ENCODE results near the gene CASD1.

Gene CASD1

DNA sequence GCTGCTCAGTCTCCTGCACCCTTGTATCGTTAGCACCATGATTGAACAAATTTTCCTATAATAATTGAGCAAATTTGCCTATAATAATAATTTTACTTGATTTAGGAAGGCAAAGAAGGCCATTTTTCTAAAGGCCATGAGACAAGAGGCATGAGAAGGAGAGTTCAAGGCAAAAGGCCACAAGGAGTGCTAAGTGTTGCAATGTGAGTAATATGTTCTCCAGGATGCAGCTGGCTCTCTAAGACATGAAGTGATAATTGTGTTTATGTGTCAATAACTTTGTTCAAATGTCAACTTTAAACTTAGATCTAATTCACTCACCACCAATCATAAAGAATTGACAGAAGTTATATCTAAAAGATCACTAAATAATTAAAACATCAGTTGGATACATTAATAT is 92.6 kb downstream of the CASD1 start:
- Histone ChIP-seq H3K27me3 (ENCODE audit: control insufficient read depth, insufficient read depth, low read length, poor library complexity, severe bottlenecking) (no peaks in the 10 kb centered on the region), H3K4me1 (ENCODE audit: control insufficient read depth, insufficient read depth, low read length) (no peaks in the 10 kb centered on the region), H3K4me3 (ENCODE audit: insufficient read depth, low read depth, low read length) (no peak overlapping the region), H3K27ac (ENCODE audit: insufficient read depth, low read depth, low read length, poor library complexity, severe bottlenecking) (no peak overlapping the region), H3K36me3 (ENCODE audit: control insufficient read depth, insufficient read depth, low read length) (peaks cover 3% of the 10 kb centered on the region), H3K9me3 (ENCODE audit: control insufficient read depth, low read length) (no peaks in the 10 kb centered on the region)
- WGBS, 2 experiments, result 80% methylated on average over 1 of the region's 1 CpG; no CpG with 5 or more reads in 1 of the 2 experiments

DNA sequence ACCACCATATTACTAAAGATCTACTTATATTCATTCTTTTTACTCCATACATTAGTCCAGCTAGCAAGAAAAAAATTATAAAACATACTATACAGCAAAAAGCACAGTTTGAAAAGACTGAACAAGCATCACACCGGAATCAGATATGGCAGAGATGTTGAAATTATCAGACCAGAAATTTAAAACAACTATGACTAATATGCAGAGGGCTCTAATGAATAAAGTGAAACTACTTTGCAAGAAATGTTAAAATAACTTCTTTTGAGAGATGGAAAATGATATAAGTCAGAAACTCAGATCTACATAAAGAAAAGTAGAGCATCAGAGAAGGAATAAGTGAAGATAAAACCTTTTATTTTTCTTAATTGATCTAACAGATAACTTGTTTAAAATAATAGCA is 95.4 kb downstream of the CASD1 start:
- no peaks in the 10 kb centered on the region for H3K9me3 ChIP-seq (ENCODE audit: control insufficient read depth, low read length)
- H3K27me3 ChIP-seq (ENCODE audit: control insufficient read depth, insufficient read depth, low read length, poor library complexity, severe bottlenecking), result no peaks in the 10 kb centered on the region
- H3K4me3 ChIP-seq (ENCODE audit: insufficient read depth, low read depth, low read length), result no peak overlapping the region
- no peaks in the 10 kb centered on the region for H3K36me3 ChIP-seq (ENCODE audit: control insufficient read depth, insufficient read depth, low read length)
- no peak overlapping the region for H3K27ac ChIP-seq (ENCODE audit: insufficient read depth, low read depth, low read length, poor library complexity, severe bottlenecking)
- 100% methylated on average over 1 of the region's 1 CpG; no CpG with 5 or more reads in 1 of the 2 experiments for WGBS, 2 experiments
- H3K4me1 ChIP-seq (ENCODE audit: control insufficient read depth, insufficient read depth, low read length), result no peaks in the 10 kb centered on the region

Measured in ectodermal cell (in vitro differentiated cells).